PC-3 (cell line): ENCODE measurements around the gene CSNK2A2.

ENCODE experiments used
- CTCF ChIP-seq: fragments of 300-600 bp; sonication (generic); conservative IDR thresholded peaks from 2 replicates; pipeline ENCODE4 v1.5.1; 2017; ENCODE audit warnings: antibody characterized with exemption, low read depth, mild to moderate bottlenecking, low read length
- EZH2 ChIP-seq: fragments of 300-600 bp; sonication (generic); IDR thresholded peaks from one replicate; pipeline ENCODE4 v1.6.1; 2017; ENCODE audit warnings: antibody characterized with exemption, mild to moderate bottlenecking, low read length; ENCODE audit not compliant: unreplicated experiment
- EZH2phosphoT487 ChIP-seq: fragments of 300-600 bp; sonication (generic); IDR thresholded peaks from 2 replicates; pipeline ENCODE4 v1.6.1; 2018; ENCODE audit warnings: mild to moderate bottlenecking, antibody characterized with exemption, low read length, borderline replicate concordance

GRCh38 chr16:58225965-58226602 is 28.2 kb upstream of the CSNK2A2 start:
- TF ChIP-seq CTCF: no peak
- TF ChIP-seq EZH2phosphoT487: no peak
- TF ChIP-seq EZH2: no peak
